NT2/D1 (cell line): Measurements from ENCODE around the gene ADAMTS16.

Source experiments
- DNase-seq: peaks from one replicate; pipeline ENCODE4 v3.0.0-alpha.2; 2011; ENCODE audit warnings: low read depth, low spot score
- H3K27me3 ChIP-seq: 2 replicates; pipeline ENCODE4 v1.6.0; 2011; ENCODE audit warnings: mild to moderate bottlenecking; ENCODE audit not compliant: insufficient read length, insufficient read depth
- H3K36me3 ChIP-seq: 2 replicates; pipeline ENCODE4 v1.6.1; 2011; ENCODE audit warnings: mild to moderate bottlenecking, low read length, mixed read lengths; ENCODE audit not compliant: insufficient read depth, insufficient read length
- H3K4me1 ChIP-seq: 2 replicates; pipeline ENCODE4 v1.5.1; 2011; ENCODE audit not compliant: insufficient read depth, insufficient read length
- H3K4me3 ChIP-seq: 2 replicates; pipeline ENCODE4 v1.5.1; 2011; ENCODE audit warnings: low read depth; ENCODE audit not compliant: insufficient read length
- H3K9ac ChIP-seq: 2 replicates; pipeline ENCODE4 v1.6.0; 2011; ENCODE audit warnings: low read depth; ENCODE audit not compliant: insufficient read length
- H3K9me3 ChIP-seq: 2 replicates; pipeline ENCODE4 v1.5.1; 2011; ENCODE audit warnings: mild to moderate bottlenecking, low read length; ENCODE audit not compliant: insufficient read depth
- SUZ12 ChIP-seq: IDR thresholded peaks from 2 replicates; pipeline ENCODE4 v1.6.1; 2011; ENCODE audit not compliant: insufficient read length, insufficient read depth; ENCODE audit errors: extremely low read depth
- YY1 ChIP-seq: IDR thresholded peaks from 2 replicates; pipeline ENCODE4 v1.6.1; 2011; ENCODE audit not compliant: insufficient read length, insufficient read depth
- ZNF274 ChIP-seq: IDR thresholded peaks from 2 replicates; pipeline ENCODE4 v1.6.1; 2011; ENCODE audit warnings: mild to moderate bottlenecking, low read depth, low read length

ADAMTS16 gene

DNA sequence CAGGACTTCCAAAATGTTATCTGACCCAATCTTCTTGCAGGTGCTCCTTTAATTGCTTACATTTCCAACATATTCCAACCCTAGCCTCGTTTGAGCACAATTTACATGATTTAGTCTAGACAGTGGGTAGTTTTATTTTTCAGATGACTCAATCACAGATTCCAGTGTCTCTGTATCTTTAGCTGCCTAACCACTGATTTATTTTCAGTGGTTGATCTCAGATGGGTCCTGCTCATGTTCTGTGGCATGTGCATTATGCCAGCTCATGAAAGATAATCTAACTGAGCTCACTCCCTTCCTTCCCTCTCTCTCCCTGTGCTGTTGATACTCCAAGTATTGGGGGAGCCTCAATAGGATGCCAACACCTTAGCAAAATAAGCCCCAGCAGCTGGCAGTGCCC, 176.2 kb downstream of the ADAMTS16 start:
- Histone ChIP-seq H3K9ac (no peak overlapping the region), H3K27me3 (no peaks in the 10 kb centered on the region), H3K36me3 (no peaks in the 10 kb centered on the region), H3K4me3 (no peak overlapping the region), H3K4me1 (peaks cover 3% of the 10 kb centered on the region), H3K9me3 (no peaks in the 10 kb centered on the region)
- no peak for TF ChIP-seq SUZ12
- no peak for TF ChIP-seq ZNF274
- no peak for TF ChIP-seq YY1
- no peak for DNase-seq

DNA sequence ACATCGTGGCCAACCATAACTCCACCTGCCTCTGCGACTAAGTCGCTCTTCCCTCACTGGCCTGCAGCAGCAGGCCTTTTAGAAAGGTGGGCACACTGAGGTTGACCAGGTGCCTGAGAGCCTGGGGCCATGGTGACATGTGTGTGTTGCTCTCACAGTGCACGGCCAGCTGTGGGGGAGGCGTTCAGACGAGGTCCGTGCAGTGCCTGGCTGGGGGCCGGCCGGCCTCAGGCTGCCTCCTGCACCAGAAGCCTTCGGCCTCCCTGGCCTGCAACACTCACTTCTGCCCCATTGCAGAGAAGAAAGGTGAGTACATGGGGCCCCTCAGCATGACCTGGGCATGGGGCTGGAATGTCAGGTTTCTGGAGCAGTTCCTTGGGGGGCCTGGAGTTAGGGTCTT, 177.8 kb downstream of the ADAMTS16 start:
- no peak for DNase-seq
- Histone ChIP-seq H3K9ac (no peak overlapping the region), H3K4me3 (no peak overlapping the region)

GRCh38 chr5:5318426-5319190, 178.5 kb downstream of the ADAMTS16 start:
- peaks cover 3% of the 10 kb centered on the region for H3K4me1 ChIP-seq
- no peak for DNase-seq

More for the DNA sequence above, 177.8 kb downstream of the ADAMTS16 start:
- Histone ChIP-seq H3K27me3 (no peaks in the 10 kb centered on the region), H3K4me1 (peaks cover 3% of the 10 kb centered on the region), H3K36me3 (no peaks in the 10 kb centered on the region), H3K9me3 (no peaks in the 10 kb centered on the region)
- TF ChIP-seq SUZ12, result no peak
- no peak for TF ChIP-seq ZNF274
- TF ChIP-seq YY1, result no peak

DNA sequence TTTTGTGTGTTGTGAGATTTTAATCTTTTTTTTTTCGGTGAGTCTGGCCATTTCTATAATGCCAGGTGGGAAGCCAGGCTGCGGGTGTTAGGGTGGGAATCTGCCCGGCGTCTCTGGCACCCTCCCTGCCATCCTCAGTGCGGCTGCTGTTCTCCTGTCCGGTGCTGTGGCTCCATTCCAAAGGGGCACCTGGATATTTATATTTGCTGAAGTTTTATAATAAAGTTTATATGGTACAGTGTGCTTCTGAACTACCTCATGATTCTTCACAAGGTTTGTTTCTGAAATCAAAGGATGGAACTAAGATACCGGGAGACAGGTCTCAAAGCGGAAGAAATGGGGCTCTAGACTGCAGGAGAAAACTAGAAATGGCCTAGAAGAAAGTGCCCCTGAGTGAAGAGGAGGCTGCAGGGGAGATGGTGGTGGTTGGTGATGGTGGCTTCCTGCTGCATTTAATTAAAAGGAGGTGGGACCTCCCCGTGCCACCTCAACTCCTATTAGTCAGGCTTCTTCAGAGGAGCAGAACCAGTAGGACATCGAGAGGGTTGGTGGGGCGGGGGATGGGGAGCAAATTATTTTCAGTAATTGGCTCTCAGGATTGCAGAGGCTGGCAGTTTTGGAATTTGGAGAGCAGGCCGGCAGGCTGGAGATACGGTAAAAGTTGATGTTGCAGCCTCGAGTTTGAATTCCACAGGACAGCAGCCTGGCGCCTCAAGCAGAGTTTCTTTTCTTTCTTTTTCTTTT, 180.1 kb downstream of the ADAMTS16 start:
- Histone ChIP-seq H3K27me3 (no peaks in the 10 kb centered on the region), H3K36me3 (no peaks in the 10 kb centered on the region), H3K9ac (no peak overlapping the region), H3K9me3 (no peaks in the 10 kb centered on the region), H3K4me3 (no peak overlapping the region), H3K4me1 (peaks cover 6% of the 10 kb centered on the region)
- TF ChIP-seq SUZ12 (no peak), YY1 (no peak), ZNF274 (no peak)
- no peak for DNase-seq

More at GRCh38 chr5:5318426-5319190, 178.5 kb downstream of the ADAMTS16 start:
- Histone ChIP-seq H3K36me3 (no peaks in the 10 kb centered on the region), H3K4me3 (no peak overlapping the region), H3K9me3 (no peaks in the 10 kb centered on the region), H3K27me3 (no peaks in the 10 kb centered on the region), H3K9ac (no peak overlapping the region)
- no peak for TF ChIP-seq SUZ12
- TF ChIP-seq ZNF274, result no peak

DNA sequence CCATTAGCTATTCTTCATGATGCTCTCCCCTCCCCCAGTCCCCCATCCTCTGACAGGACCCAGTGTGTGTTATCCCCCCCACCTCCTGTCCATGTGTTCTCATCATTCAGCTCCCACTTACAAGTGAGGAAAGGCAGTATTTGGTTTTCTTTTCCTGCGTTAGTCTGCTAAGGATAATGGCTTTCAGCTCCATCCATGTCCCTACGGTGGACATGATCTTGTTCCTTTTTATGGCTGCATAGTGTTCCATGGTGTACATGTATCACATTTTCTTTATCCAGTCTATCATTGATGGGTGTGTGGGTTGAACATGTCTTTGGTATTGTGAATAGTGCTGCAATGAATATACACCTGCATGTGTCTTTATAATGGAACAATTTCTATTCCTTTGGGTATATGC, 181.0 kb downstream of the ADAMTS16 start:
- no peaks in the 10 kb centered on the region for H3K36me3 ChIP-seq
- no peak overlapping the region for H3K4me3 ChIP-seq
- DNase-seq, result no peak
- H3K9me3 ChIP-seq, result no peaks in the 10 kb centered on the region
- no peak overlapping the region for H3K9ac ChIP-seq
- H3K4me1 ChIP-seq, result peaks cover 8% of the 10 kb centered on the region
- TF ChIP-seq SUZ12 (no peak), ZNF274 (no peak), YY1 (no peak)
- no peaks in the 10 kb centered on the region for H3K27me3 ChIP-seq

GRCh38 chr5:5323551-5323950, 183.4 kb downstream of the ADAMTS16 start:
- H3K36me3 ChIP-seq, result no peaks in the 10 kb centered on the region
- H3K9ac ChIP-seq, result no peak overlapping the region
- H3K4me3 ChIP-seq, result no peak overlapping the region
- peaks cover 16% of the 10 kb centered on the region for H3K4me1 ChIP-seq
- peaks cover 5% of the 10 kb centered on the region; the same call in 1 of the 2 replicates for H3K9me3 ChIP-seq
- no peak for TF ChIP-seq ZNF274
- H3K27me3 ChIP-seq, result no peaks in the 10 kb centered on the region
- no peak for DNase-seq

DNA sequence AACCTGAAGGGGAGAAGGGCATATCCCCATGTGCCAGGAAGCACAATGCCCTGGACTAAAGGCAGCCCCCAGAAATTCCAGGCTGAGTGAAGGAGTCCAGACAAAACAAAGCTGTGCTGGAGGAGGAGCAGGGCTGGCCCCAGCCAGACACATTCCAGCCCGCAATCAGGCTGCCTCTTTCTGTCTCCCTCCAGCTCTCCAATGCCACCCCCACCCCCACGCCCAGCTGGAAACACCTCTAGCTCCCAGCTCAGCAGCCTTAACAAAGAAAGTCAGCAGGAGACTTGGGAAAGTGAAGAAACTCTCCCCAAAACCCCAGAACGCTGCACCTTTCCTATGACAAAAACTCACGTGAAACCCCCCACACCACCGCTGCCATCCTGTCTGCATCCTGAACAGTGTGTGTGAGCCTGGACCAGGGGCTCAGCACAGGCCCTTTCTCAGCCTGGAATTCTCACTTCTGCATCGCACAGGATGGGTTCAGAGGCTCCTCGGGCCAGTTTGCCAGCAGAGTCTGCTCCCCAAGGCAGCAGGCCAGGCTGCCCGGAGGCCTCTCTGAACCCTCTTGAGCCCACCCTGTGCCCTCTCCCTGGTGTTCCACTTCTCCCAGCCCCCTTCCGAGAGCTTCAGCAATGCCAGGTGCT, 186.1 kb downstream of the ADAMTS16 start:
- peak; percentile 22 for DNase-seq
- TF ChIP-seq ZNF274, result no peak
- no peak for TF ChIP-seq YY1
- TF ChIP-seq SUZ12, result no peak
- H3K36me3 ChIP-seq, result no peaks in the 10 kb centered on the region
- H3K9me3 ChIP-seq, result peaks cover 9% of the 10 kb centered on the region; the same call in 1 of the 2 replicates
- peak overlapping the region; percentile 56 for H3K9ac ChIP-seq
- no peak overlapping the region for H3K4me3 ChIP-seq
- H3K4me1 ChIP-seq, result peaks cover 21% of the 10 kb centered on the region
- no peaks in the 10 kb centered on the region for H3K27me3 ChIP-seq
